ENCODE results near the gene SKI.

DNA sequence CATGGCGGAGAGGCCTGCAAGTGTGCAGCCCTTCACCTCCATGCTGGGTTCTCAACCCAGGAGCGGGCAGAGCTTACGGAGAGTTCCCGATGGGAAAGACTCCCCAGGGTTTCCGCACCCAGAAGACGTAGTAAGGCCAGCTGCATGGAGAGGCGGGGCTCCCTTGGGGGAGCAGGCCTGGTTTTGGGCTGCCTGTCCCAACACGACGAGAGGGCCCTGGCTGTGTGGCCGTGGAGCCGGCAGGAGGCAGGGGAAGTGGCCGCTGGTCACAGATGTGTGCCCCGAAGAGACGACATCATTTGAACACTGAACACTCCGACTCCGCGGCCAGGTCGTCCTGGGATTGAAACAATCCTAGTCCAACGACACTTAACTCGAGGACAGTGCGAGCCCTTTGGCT, 106.2 kb downstream of the SKI start:
- no peak for TF ChIP-seq EZH2 (IDR thresholded peaks at IDR 0.05; ENCODE audit: low read depth, low read length, severe bottlenecking)
- no peak for TF ChIP-seq SP1 (IDR thresholded peaks at IDR 0.05; ENCODE audit: low read depth, low read length)
- no peak for TF ChIP-seq POLR2AphosphoS5 (IDR thresholded peaks at IDR 0.05; ENCODE audit: low read depth, low read length)
- TF ChIP-seq KDM1A (IDR thresholded peaks at IDR 0.05; ENCODE audit: borderline replicate concordance, low read length), result no peak
- TF ChIP-seq SRF (IDR thresholded peaks at IDR 0.05; ENCODE audit: low read depth, low read length), result no peak
- no peak for TF ChIP-seq NANOG (IDR thresholded peaks at IDR 0.05; ENCODE audit: insufficient read depth, low read depth, low read length, poor library complexity, severe bottlenecking)

Data from H1 (cell line).